ENCODE measurements around the gene RPRM.
A peak's percentile ranks its signal among the peaks of the same experiment; 100 is the strongest.

RPRM gene

DNA sequence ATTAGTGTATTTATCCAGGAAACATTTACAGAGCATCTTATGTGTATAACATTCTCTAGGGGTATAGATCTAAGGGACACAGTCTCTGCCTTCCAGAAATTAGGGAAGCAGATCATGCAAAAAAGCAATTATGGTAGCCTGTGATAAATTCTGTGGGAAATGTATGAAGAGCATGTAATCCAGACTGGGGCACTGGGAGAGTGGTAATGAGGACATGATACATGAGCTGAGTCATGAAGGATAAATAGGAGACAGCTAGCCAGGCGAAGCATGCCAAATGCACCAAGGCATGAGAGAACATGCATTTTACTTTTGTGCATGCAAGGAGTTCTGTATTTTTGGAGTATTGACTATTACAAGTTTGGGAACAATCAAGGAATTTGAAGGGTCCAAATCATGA is 8.9 kb upstream of the RPRM start:
- Histone ChIP-seq H3K27ac (ENCODE audit: low read depth, low read length, severe bottlenecking) (no peak overlapping the region), H3K4me1 (ENCODE audit: control insufficient read depth, insufficient read depth, low read length, poor library complexity, severe bottlenecking) (no peaks in the 10 kb centered on the region), H3K9me3 (ENCODE audit: control insufficient read depth, low read length) (no peaks in the 10 kb centered on the region), H3K4me3 (ENCODE audit: extremely low read depth, insufficient read depth, low read length, poor library complexity, severe bottlenecking) (no peak overlapping the region), H3K36me3 (ENCODE audit: control insufficient read depth, insufficient read depth, low read length) (no peaks in the 10 kb centered on the region)
- WGBS, 2 experiments (ENCODE audit: insufficient coverage in 2 of 2): 56 to 75% methylated on average over 1 of the region's 1 CpG

DNA sequence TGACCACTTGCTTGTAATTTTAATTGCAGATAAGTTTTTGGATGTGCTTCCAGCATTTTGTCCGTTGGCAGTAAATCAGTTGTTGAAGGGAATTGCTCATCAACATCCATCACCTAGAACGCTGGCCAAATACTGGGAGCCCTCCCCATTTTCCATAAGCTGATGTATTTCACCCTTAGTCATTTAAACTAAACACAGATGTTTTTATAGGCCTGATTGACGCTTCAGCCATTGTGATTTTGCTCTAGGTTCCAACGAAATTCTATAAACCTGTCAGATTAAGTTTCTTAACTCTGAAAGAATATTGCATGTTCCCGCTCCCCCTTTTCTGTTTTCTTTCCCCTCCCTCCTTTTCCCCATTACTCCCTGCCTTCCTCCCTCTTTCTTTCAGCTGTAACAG is 1.0 kb upstream of the RPRM start:
- 26 to 29% methylated on average over 3 to 4 of the region's 5 CpGs for WGBS, 2 experiments (ENCODE audit: insufficient coverage in 2 of 2)
- Histone ChIP-seq H3K9me3 (ENCODE audit: control insufficient read depth, low read length) (no peaks in the 10 kb centered on the region), H3K4me1 (ENCODE audit: control insufficient read depth, insufficient read depth, low read length, poor library complexity, severe bottlenecking) (peaks cover 10% of the 10 kb centered on the region), H3K27ac (ENCODE audit: low read depth, low read length, severe bottlenecking) (no peak overlapping the region), H3K4me3 (ENCODE audit: extremely low read depth, insufficient read depth, low read length, poor library complexity, severe bottlenecking) (no peak overlapping the region), H3K36me3 (ENCODE audit: control insufficient read depth, insufficient read depth, low read length) (no peaks in the 10 kb centered on the region)

DNA sequence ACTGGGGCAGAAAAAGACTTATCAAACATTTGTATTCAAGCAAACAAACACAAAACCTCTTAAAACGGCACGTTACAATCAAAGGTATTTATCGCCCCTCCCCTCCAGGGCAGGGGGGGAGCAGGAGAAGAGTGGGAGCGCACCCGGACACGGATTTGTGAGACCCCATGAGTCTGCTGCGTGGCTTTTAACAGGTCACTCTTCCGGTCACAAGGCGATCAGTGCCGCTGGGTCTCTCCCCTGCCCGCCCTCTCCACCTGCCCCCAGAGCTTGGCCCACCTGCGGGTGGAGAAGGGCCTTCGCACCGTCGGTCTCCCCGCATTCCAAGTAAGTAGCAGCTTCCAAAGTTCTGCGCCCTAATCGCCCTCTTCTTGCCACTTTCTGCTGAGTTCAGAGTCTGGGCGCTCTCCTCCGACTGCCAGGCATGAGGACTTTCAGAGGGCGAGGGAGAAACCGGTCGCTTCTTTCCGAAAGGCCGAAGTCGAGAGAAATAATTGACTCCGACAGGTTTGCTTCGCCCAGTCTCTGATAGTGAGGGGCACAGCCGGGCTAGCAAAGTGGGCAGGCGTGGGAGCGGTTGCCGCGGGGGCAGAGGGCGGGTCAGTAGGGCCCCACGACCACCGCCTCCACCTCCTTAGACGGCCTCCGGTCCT is 800 bp downstream of the RPRM start:
- H3K9me3 ChIP-seq (ENCODE audit: control insufficient read depth, low read length): no peaks in the 10 kb centered on the region
- peak overlapping the region; percentile 39 for H3K4me3 ChIP-seq (ENCODE audit: extremely low read depth, insufficient read depth, low read length, poor library complexity, severe bottlenecking)
- no peaks in the 10 kb centered on the region for H3K36me3 ChIP-seq (ENCODE audit: control insufficient read depth, insufficient read depth, low read length)
- 0% methylated on average over 26 to 31 of the region's 38 CpGs for WGBS, 2 experiments (ENCODE audit: insufficient coverage in 2 of 2)
- H3K27ac ChIP-seq (ENCODE audit: low read depth, low read length, severe bottlenecking): no peak overlapping the region
- H3K4me1 ChIP-seq (ENCODE audit: control insufficient read depth, insufficient read depth, low read length, poor library complexity, severe bottlenecking): peaks cover 10% of the 10 kb centered on the region

DNA sequence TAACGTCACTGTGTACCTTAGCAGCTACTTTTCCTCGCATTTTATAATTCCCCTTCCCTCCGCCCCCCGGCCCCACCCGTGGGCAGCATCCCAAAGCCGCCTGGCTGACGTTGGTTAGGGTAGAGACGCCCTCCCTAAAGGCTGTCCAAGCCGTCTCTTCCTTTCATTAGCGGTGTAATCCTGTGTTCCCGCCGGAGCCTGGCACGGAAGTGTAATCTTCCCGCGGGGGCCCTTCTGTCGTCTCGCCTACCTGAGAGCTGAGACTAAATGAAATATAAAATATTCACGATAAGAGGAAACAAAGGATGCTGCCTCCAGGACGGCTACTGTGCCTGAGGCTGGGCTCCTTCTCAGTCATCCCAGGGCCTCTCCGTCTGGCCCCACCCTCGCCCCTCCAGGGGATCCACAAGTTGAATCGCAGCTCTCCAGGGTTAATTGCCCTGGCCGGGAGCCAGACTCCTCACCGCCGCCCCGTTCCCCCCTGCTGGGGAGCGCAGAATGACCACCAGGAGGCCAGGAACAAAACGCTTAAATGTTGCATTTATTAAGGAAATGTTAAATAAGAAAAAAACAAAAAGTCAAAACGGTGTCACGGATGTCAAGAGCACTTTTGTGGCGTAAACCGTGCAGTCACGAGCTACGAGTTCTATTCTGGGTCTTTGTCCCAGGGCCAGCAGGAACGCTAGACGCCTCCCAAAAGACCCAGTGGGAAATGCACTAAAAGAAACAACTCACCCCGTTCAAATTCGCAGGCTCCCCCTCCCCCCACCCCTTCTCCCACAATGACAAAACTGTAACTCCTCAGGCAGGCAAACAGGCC is 1.5 kb downstream of the RPRM start:
- WGBS, 2 experiments (ENCODE audit: insufficient coverage in 2 of 2): 0 to 2% methylated on average over 17 to 29 of the region's 38 CpGs
- Histone ChIP-seq H3K9me3 (ENCODE audit: control insufficient read depth, low read length) (no peaks in the 10 kb centered on the region), H3K36me3 (ENCODE audit: control insufficient read depth, insufficient read depth, low read length) (no peaks in the 10 kb centered on the region), H3K4me1 (ENCODE audit: control insufficient read depth, insufficient read depth, low read length, poor library complexity, severe bottlenecking) (peaks cover 10% of the 10 kb centered on the region), H3K4me3 (ENCODE audit: extremely low read depth, insufficient read depth, low read length, poor library complexity, severe bottlenecking) (peak overlapping the region; percentile 39), H3K27ac (ENCODE audit: low read depth, low read length, severe bottlenecking) (no peak overlapping the region)

DNA sequence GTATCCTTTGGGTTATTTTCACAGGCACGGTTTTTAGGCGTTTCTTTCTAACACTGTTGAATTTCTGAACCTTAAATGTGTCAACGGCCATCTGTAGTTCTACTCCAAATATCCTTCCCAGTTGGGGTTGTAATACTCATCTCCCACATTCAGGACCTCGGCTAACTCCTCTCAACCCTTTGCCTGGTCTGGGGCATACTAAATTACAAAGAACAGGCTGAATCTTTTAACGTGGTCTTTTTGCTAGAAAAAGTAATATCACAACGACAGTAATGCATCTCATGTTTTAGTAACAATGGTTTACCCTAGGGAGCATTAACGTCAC is 2.1 kb downstream of the RPRM start:
- Histone ChIP-seq H3K36me3 (ENCODE audit: control insufficient read depth, insufficient read depth, low read length) (no peaks in the 10 kb centered on the region), H3K9me3 (ENCODE audit: control insufficient read depth, low read length) (no peaks in the 10 kb centered on the region), H3K4me3 (ENCODE audit: extremely low read depth, insufficient read depth, low read length, poor library complexity, severe bottlenecking) (peak overlapping the region; percentile 39), H3K4me1 (ENCODE audit: control insufficient read depth, insufficient read depth, low read length, poor library complexity, severe bottlenecking) (peaks cover 10% of the 10 kb centered on the region), H3K27ac (ENCODE audit: low read depth, low read length, severe bottlenecking) (no peak overlapping the region)
- WGBS, 2 experiments (ENCODE audit: insufficient coverage in 2 of 2): 8 to 19% methylated on average over 4 to 6 of the region's 7 CpGs

DNA sequence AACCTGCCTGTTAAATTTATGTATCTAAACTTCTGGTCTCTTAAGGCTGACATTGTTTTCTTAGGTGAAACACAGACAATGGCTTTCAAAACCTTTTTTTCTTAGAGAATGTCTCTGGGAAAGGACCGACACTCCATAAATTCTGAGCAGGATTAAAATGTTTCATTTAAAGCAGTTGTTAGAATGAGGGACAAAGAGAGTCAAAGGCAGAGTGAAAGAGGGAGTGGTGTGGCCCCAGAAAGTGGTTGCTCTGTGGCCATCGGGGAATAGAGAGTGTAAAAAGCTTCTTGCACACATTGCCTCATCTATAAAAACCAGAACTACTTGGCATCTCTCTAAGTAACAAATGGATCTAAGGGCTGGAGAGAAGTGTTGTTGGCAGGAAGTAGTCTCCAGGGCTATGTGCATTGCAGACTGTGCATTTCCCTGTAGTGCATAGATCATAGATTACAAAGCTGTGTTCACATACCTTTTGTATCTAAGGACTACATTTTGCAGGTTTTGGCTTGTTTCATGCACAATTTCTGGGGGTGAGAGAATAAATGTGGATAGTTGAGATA is 3.6 kb downstream of the RPRM start:
- no peak overlapping the region for H3K27ac ChIP-seq (ENCODE audit: low read depth, low read length, severe bottlenecking)
- 100% methylated on average over 1 of the region's 2 CpGs for WGBS, 2 experiments (ENCODE audit: insufficient coverage in 2 of 2)
- H3K36me3 ChIP-seq (ENCODE audit: control insufficient read depth, insufficient read depth, low read length): no peaks in the 10 kb centered on the region
- no peaks in the 10 kb centered on the region for H3K9me3 ChIP-seq (ENCODE audit: control insufficient read depth, low read length)
- H3K4me3 ChIP-seq (ENCODE audit: extremely low read depth, insufficient read depth, low read length, poor library complexity, severe bottlenecking): no peak overlapping the region
- H3K4me1 ChIP-seq (ENCODE audit: control insufficient read depth, insufficient read depth, low read length, poor library complexity, severe bottlenecking): peaks cover 10% of the 10 kb centered on the region

DNA sequence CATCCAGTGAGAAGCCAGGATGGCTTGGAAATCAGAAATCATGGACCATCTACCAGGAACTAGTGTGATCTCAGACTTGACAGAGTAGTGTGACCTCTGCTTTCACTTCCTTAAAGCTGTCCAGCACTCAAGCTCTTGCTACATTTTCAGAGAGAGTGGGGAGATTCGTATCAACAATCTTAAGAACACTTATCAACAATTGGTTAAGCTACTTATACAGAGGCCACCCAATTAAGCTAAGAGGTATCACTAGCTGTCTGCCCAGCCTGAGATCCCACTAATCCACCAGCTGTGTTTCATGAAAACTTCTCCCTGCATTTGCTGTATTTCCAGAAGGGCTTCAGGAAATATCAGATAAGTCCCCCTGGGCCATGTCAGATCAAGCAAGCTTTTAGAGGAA is 4.2 kb downstream of the RPRM start:
- Histone ChIP-seq H3K27ac (ENCODE audit: low read depth, low read length, severe bottlenecking) (no peak overlapping the region), H3K4me1 (ENCODE audit: control insufficient read depth, insufficient read depth, low read length, poor library complexity, severe bottlenecking) (peaks cover 10% of the 10 kb centered on the region), H3K4me3 (ENCODE audit: extremely low read depth, insufficient read depth, low read length, poor library complexity, severe bottlenecking) (no peak overlapping the region), H3K36me3 (ENCODE audit: control insufficient read depth, insufficient read depth, low read length) (no peaks in the 10 kb centered on the region), H3K9me3 (ENCODE audit: control insufficient read depth, low read length) (no peaks in the 10 kb centered on the region)
- 60% methylated on average over 1 of the region's 1 CpG; no CpG with 5 or more reads in 1 of the 2 experiments for WGBS, 2 experiments (ENCODE audit: insufficient coverage in 2 of 2)

DNA sequence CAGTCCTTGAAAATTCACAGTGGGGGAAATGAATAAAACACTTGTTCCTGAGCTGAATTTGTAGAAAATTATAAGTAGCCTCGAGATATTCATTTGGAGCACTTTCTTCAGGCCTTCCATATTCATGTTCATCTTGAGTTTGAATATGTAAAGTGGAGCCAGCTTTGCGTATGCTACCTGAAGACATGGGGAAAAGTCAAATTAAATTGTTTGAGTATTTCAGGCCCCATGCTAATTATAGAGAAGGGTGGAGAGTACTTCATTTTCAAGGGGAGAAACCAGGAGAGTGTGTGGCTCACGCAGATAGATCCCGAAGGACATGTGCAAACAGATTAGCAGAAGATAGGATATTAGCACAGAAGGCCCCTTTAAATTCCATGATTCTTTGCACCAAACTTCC is 7.7 kb downstream of the RPRM start:
- Histone ChIP-seq H3K9me3 (ENCODE audit: control insufficient read depth, low read length) (no peaks in the 10 kb centered on the region), H3K36me3 (ENCODE audit: control insufficient read depth, insufficient read depth, low read length) (no peaks in the 10 kb centered on the region), H3K4me3 (ENCODE audit: extremely low read depth, insufficient read depth, low read length, poor library complexity, severe bottlenecking) (no peak overlapping the region), H3K4me1 (ENCODE audit: control insufficient read depth, insufficient read depth, low read length, poor library complexity, severe bottlenecking) (no peaks in the 10 kb centered on the region), H3K27ac (ENCODE audit: low read depth, low read length, severe bottlenecking) (no peak overlapping the region)
- 100% methylated on average over 1 to 2 of the region's 4 CpGs for WGBS, 2 experiments (ENCODE audit: insufficient coverage in 2 of 2)

DNA sequence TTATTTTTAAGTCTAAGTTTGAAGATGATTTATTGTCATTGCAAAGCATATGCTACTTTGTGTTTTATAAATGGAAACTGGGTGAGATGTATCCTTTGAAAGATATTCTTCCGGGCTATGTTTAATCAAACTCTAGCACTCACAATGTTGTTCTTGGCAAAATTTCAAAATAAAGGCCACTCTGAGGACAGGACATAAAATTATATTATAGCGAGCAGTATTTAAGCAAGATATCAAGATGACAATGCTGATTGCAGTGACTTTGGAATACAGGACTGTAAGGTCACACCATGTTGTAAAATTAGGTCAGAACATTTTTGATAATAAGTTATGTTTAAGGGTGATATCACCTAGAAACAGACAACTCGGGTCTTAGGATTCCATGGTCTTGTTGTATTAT is 14.2 kb downstream of the RPRM start:
- Histone ChIP-seq H3K9me3 (ENCODE audit: control insufficient read depth, low read length) (no peaks in the 10 kb centered on the region), H3K27ac (ENCODE audit: low read depth, low read length, severe bottlenecking) (no peak overlapping the region), H3K36me3 (ENCODE audit: control insufficient read depth, insufficient read depth, low read length) (no peaks in the 10 kb centered on the region), H3K4me3 (ENCODE audit: extremely low read depth, insufficient read depth, low read length, poor library complexity, severe bottlenecking) (no peak overlapping the region), H3K4me1 (ENCODE audit: control insufficient read depth, insufficient read depth, low read length, poor library complexity, severe bottlenecking) (no peaks in the 10 kb centered on the region)
- 100% methylated on average over 1 of the region's 3 CpGs for WGBS, 2 experiments (ENCODE audit: insufficient coverage in 2 of 2)

DNA sequence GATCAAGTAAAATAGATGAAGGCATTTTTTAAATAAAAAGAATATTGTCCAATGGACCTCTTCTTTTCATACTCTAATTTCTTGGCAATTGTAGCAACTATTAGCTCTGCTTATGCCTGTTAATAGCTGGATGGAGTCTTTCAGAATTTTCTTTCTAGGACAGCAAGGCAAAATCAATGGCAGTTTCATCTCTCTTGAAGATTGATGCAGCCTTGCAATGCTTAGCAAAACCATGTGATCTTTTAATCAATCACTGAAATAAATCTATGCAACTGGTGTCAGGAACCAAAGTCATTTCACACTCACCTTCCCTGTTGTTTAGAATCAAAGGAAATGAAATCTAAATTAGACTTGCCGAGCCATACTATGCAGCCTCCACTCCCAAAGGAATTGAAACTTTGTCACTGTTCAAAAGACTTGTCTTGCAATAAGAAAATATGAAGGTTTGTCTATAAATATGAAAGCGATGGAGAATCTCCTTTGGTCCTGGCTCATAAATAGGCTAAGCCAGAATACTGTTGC is 16.2 kb downstream of the RPRM start:
- Histone ChIP-seq H3K9me3 (ENCODE audit: control insufficient read depth, low read length) (no peaks in the 10 kb centered on the region), H3K4me3 (ENCODE audit: extremely low read depth, insufficient read depth, low read length, poor library complexity, severe bottlenecking) (no peak overlapping the region), H3K27ac (ENCODE audit: low read depth, low read length, severe bottlenecking) (no peak overlapping the region), H3K36me3 (ENCODE audit: control insufficient read depth, insufficient read depth, low read length) (no peaks in the 10 kb centered on the region), H3K4me1 (ENCODE audit: control insufficient read depth, insufficient read depth, low read length, poor library complexity, severe bottlenecking) (no peaks in the 10 kb centered on the region)
- WGBS, 2 experiments (ENCODE audit: insufficient coverage in 2 of 2): no CpG with 5 or more reads among the region's 2 CpGs

DNA sequence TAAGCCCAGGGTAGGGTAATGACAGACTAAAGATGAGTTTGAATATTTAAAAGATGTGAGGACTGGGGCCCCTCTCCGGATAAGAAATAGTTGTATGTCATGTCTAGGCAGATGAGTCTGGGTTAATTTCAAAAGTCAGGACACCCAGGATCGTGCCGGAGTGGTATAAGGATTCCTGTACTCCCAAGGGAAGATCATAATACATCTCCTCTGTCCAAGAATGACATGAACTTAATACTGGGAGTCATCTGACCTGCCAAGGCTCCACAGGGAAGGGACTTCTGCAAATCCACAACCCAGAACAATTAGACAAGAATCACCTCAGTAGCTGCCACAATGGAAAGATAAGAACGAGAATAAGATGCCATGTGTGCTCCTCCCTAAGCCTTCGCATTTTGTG is 17.1 kb downstream of the RPRM start:
- H3K36me3 ChIP-seq (ENCODE audit: control insufficient read depth, insufficient read depth, low read length): no peaks in the 10 kb centered on the region
- H3K4me1 ChIP-seq (ENCODE audit: control insufficient read depth, insufficient read depth, low read length, poor library complexity, severe bottlenecking): no peaks in the 10 kb centered on the region
- no peak overlapping the region for H3K4me3 ChIP-seq (ENCODE audit: extremely low read depth, insufficient read depth, low read length, poor library complexity, severe bottlenecking)
- no peak overlapping the region for H3K27ac ChIP-seq (ENCODE audit: low read depth, low read length, severe bottlenecking)
- 79 to 93% methylated on average over 2 of the region's 5 CpGs for WGBS, 2 experiments (ENCODE audit: insufficient coverage in 2 of 2)
- H3K9me3 ChIP-seq (ENCODE audit: control insufficient read depth, low read length): no peaks in the 10 kb centered on the region

All from mesodermal cell (in vitro differentiated cells).